GM21786 (cell line): ENCODE data around the gene RALGDS.

Source experiments
- ATAC-seq: cut with Tn5 transposase; IDR thresholded peaks from one replicate; pipeline ENCODE4 v1.9.1; 2021; ENCODE audit not compliant: unreplicated experiment

Gene RALGDS

GRCh38 chr9:133137451-133138231 lies 16.6 kb upstream of the RALGDS start:
- no peak for ATAC-seq

- no peak for ATAC-seq
These were observed 14.2 kb upstream of the RALGDS start for GRCh38 chr9:133135146-133135745.

GRCh38 chr9:133134388-133135145 lies 13.5 kb upstream of the RALGDS start:
- ATAC-seq = no peak

GRCh38 chr9:133133681-133134387 lies 12.8 kb upstream of the RALGDS start:
- peak; percentile 89 for ATAC-seq

- no peak for ATAC-seq
These were observed 11.1 kb upstream of the RALGDS start for GRCh38 chr9:133132174-133132573.

- ATAC-seq = no peak
These were observed 10.5 kb upstream of the RALGDS start for GRCh38 chr9:133131506-133131905.

- ATAC-seq = peak; percentile 45
These were observed 9.7 kb upstream of the RALGDS start for GRCh38 chr9:133130685-133131244.

- ATAC-seq = no peak
These were observed 8.2 kb upstream of the RALGDS start for GRCh38 chr9:133129001-133129795.

- ATAC-seq = no peak
These were observed 7.1 kb upstream of the RALGDS start for GRCh38 chr9:133128152-133128551.

- ATAC-seq = no peak
These were observed 6.4 kb upstream of the RALGDS start for GRCh38 chr9:133127340-133127981.

GRCh38 chr9:133126697-133127339 lies 5.8 kb upstream of the RALGDS start:
- no peak for ATAC-seq

- ATAC-seq = no peak
These were observed 5.1 kb upstream of the RALGDS start for GRCh38 chr9:133125941-133126696.

- no peak for ATAC-seq
These were observed 3.9 kb upstream of the RALGDS start for GRCh38 chr9:133124907-133125275.

- no peak for ATAC-seq
These were observed 3.3 kb upstream of the RALGDS start for GRCh38 chr9:133124123-133124906.

GRCh38 chr9:133122935-133123611 lies 2.0 kb upstream of the RALGDS start:
- no peak for ATAC-seq

GRCh38 chr9:133122605-133122934 lies 1.5 kb upstream of the RALGDS start:
- no peak for ATAC-seq

- ATAC-seq = no peak
These were observed 993 bp upstream of the RALGDS start for GRCh38 chr9:133121915-133122550.
